WERI-Rb-1 (cell line): ENCODE data around the gene MAML3.

ENCODE experiments used
- DNase-seq: peaks from one replicate; pipeline ENCODE4 v3.0.0-alpha.2; 2020
- H3K27ac ChIP-seq: fragments of 250-450 bp; sonication (Bioruptor Pico); 2 replicates; pipeline ENCODE4 v1.5.1; 2020; ENCODE audit warnings: mild to moderate bottlenecking, moderate library complexity
- H3K27me3 ChIP-seq: fragments of 250-450 bp; sonication (Bioruptor Pico); 2 replicates; pipeline ENCODE4 v1.5.1; 2021; ENCODE audit warnings: mild to moderate bottlenecking, low read depth, moderate library complexity; ENCODE audit not compliant: insufficient read depth, severe bottlenecking
- H3K36me3 ChIP-seq: fragments of 250-450 bp; sonication (Bioruptor Pico); 2 replicates; pipeline ENCODE4 v1.5.1; 2020; ENCODE audit warnings: mild to moderate bottlenecking, moderate library complexity
- H3K4me3 ChIP-seq: 2 replicates; pipeline ENCODE4 v1.5.1; 2011; ENCODE audit warnings: low read depth, mild to moderate bottlenecking, control low read depth, low read length
- H3K9me3 ChIP-seq: fragments of 250-450 bp; sonication (Bioruptor Pico); 2 replicates; pipeline ENCODE4 v1.5.1; 2021; ENCODE audit warnings: mild to moderate bottlenecking, moderate library complexity; ENCODE audit not compliant: severe bottlenecking
- CTCF ChIP-seq: IDR thresholded peaks from 2 replicates; pipeline ENCODE4 v1.5.1; 2011; ENCODE audit warnings: low read depth, mild to moderate bottlenecking, control low read depth, inconsistent platforms, low read length

Gene MAML3

GRCh38 chr4:139734875-139735380 is 419.1 kb downstream of the MAML3 start:
- H3K9me3 ChIP-seq: no peaks in the 10 kb centered on the region
- H3K27ac ChIP-seq: peak overlapping the region; percentile 83
- peak; percentile 99 for DNase-seq

GRCh38 chr4:139734201-139734874 is 419.6 kb downstream of the MAML3 start:
- Histone ChIP-seq H3K9me3 (no peaks in the 10 kb centered on the region), H3K4me3 (peak overlapping the region; percentile 34), H3K27ac (peak overlapping the region; percentile 83), H3K27me3 (no peaks in the 10 kb centered on the region), H3K36me3 (no peaks in the 10 kb centered on the region)
- DNase-seq: no peak
- TF ChIP-seq CTCF: no peak

More at GRCh38 chr4:139734875-139735380, 419.1 kb downstream of the MAML3 start:
- no peaks in the 10 kb centered on the region for H3K36me3 ChIP-seq
- H3K4me3 ChIP-seq: peak overlapping the region; percentile 34
- peak; percentile 95 for TF ChIP-seq CTCF
- H3K27me3 ChIP-seq: no peaks in the 10 kb centered on the region

- H3K4me3 ChIP-seq: no peak overlapping the region
- no peaks in the 10 kb centered on the region for H3K27me3 ChIP-seq
- DNase-seq: no peak
- H3K9me3 ChIP-seq: no peaks in the 10 kb centered on the region
- H3K27ac ChIP-seq: no peak overlapping the region
- no peak for TF ChIP-seq CTCF
- no peaks in the 10 kb centered on the region for H3K36me3 ChIP-seq
These were observed 420.9 kb downstream of the MAML3 start for GRCh38 chr4:139732991-139733570.

- peak; percentile 62 for DNase-seq
- Histone ChIP-seq H3K9me3 (no peaks in the 10 kb centered on the region), H3K27me3 (no peaks in the 10 kb centered on the region), H3K4me3 (no peak overlapping the region), H3K27ac (no peak overlapping the region), H3K36me3 (peaks cover 4% of the 10 kb centered on the region; the same call in 1 of the 2 replicates)
- TF ChIP-seq CTCF: no peak
These were observed 425.1 kb downstream of the MAML3 start for GRCh38 chr4:139728840-139729239.

GRCh38 chr4:139728146-139728545 is 425.8 kb downstream of the MAML3 start:
- Histone ChIP-seq H3K4me3 (no peak overlapping the region), H3K27ac (no peak overlapping the region), H3K36me3 (peaks cover 4% of the 10 kb centered on the region; the same call in 1 of the 2 replicates), H3K9me3 (no peaks in the 10 kb centered on the region), H3K27me3 (no peaks in the 10 kb centered on the region)
- DNase-seq: no peak
- TF ChIP-seq CTCF: no peak
